Activated CD4-positive, alpha-beta T cell treated with anti-CD3 and anti-CD28 coated beads, Interleukin-2, amount 50 U/mL, for 4 hours (primary cell): ENCODE results near the gene CA6.
"Not testable (repeated sequence)": the region's sequence is repeated elsewhere in the genome, so short reads cannot be mapped to it uniquely, and the experiment has no call there.

Experiments
- DNase-seq, 2 experiments: peaks; one replicate each; pipeline ENCODE4 v3.0.0-alpha.2; 2020

CA6 gene

GRCh38 chr1:8926707-8927694, 18.7 kb upstream of the CA6 start:
- no peak for DNase-seq

GRCh38 chr1:8930116-8930515, 15.6 kb upstream of the CA6 start:
- no peak for DNase-seq

GRCh38 chr1:8937051-8937450, 8.6 kb upstream of the CA6 start:
- not testable (repeated sequence) for DNase-seq

- no peak for DNase-seq
These were observed 8.0 kb upstream of the CA6 start for GRCh38 chr1:8937701-8938100.

GRCh38 chr1:8938232-8938999, 7.3 kb upstream of the CA6 start:
- no peak for DNase-seq

GRCh38 chr1:8939000-8939265, 6.7 kb upstream of the CA6 start:
- no peak for DNase-seq

GRCh38 chr1:8939362-8939995, 6.2 kb upstream of the CA6 start:
- no peak for DNase-seq

GRCh38 chr1:8941906-8942305, 3.8 kb upstream of the CA6 start:
- no peak for DNase-seq

GRCh38 chr1:8943498-8944405, 1.9 kb upstream of the CA6 start:
- DNase-seq: no peak

- no peak for DNase-seq
These were observed 1.5 kb downstream of the CA6 start for GRCh38 chr1:8947127-8947691.

- DNase-seq: no peak
These were observed 4.6 kb downstream of the CA6 start for GRCh38 chr1:8950309-8950708.

GRCh38 chr1:8951231-8951630, 5.6 kb downstream of the CA6 start:
- DNase-seq: no peak

GRCh38 chr1:8955406-8955805, 9.7 kb downstream of the CA6 start:
- DNase-seq: no peak

- no peak for DNase-seq
These were observed 11.0 kb downstream of the CA6 start for GRCh38 chr1:8956461-8957349.

GRCh38 chr1:8962812-8963530, 17.3 kb downstream of the CA6 start:
- peak; percentile 24 to 34 for DNase-seq

GRCh38 chr1:8963963-8964362, 18.3 kb downstream of the CA6 start:
- DNase-seq: no peak

GRCh38 chr1:8965121-8965820, 19.6 kb downstream of the CA6 start:
- no peak for DNase-seq

- DNase-seq: no peak
These were observed 20.9 kb downstream of the CA6 start for GRCh38 chr1:8966606-8967005.

- not testable (repeated sequence) for DNase-seq
These were observed 23.2 kb downstream of the CA6 start for GRCh38 chr1:8968902-8969301.

GRCh38 chr1:8969937-8970336, 24.3 kb downstream of the CA6 start:
- DNase-seq: no peak
